OCI-LY7 (cell line): ENCODE data around the gene NELFCD. TPM values are rescaled to one million over a fixed set of nuclear protein-coding genes. Genes with fewer than 3 reads are reported as not detected.

ENCODE experiments used
- BruUV-seq: library from RNA; stranded (reverse); fragments of 400-500 nt; replicated peaks from 2 replicates; lab custom pipeline; 2021; lab: Mats Ljungman, UMichigan
- CTCF ChIA-PET: fragments of 300-600 bp; sonication (Branson Sonifier 250); formaldehyde crosslinking; loops from one replicate; lab custom pipeline; 2022; ENCODE audit warnings: antibody characterized with exemption; ENCODE audit not compliant: unreplicated experiment; lab: Charles Lee
- POLR2A ChIA-PET: fragments of 300-600 bp; sonication (Branson Sonifier 250); formaldehyde crosslinking; loops from one replicate; lab custom pipeline; 2022; ENCODE audit warnings: antibody characterized with exemption; lab: Charles Lee
- DNase-seq: peaks from one replicate; pipeline ENCODE4 v3.0.0-alpha.2; 2015; ENCODE audit warnings: low spot score
- H2AFZ ChIP-seq: fragments of 200-600 bp; sonication (generic), shearing (Covaris generic); 2 replicates; pipeline ENCODE4 v1.6.1; 2014; ENCODE audit warnings: mild to moderate bottlenecking, antibody characterized with exemption, low read length, moderate library complexity
- H3K27ac ChIP-seq: fragments of 200-600 bp; sonication (generic); 2 replicates; pipeline ENCODE4 v1.5.1; 2014; ENCODE audit warnings: mixed run types, low read depth, mild to moderate bottlenecking, moderate library complexity, low read length, inconsistent platforms; ENCODE audit not compliant: poor library complexity, severe bottlenecking
- H3K36me3 ChIP-seq: fragments of 200-600 bp; sonication (generic); 2 replicates; pipeline ENCODE4 v1.6.1; 2014; ENCODE audit warnings: mild to moderate bottlenecking, antibody characterized with exemption, low read length, moderate library complexity, mixed read lengths; ENCODE audit not compliant: insufficient read depth
- H3K4me1 ChIP-seq: fragments of 200-600 bp; sonication (generic); 2 replicates; pipeline ENCODE4 v1.5.1; 2014; ENCODE audit warnings: mild to moderate bottlenecking, low read length; ENCODE audit not compliant: insufficient read depth, poor library complexity, severe bottlenecking
- H3K4me2 ChIP-seq: fragments of 200-600 bp; sonication (generic); 2 replicates; pipeline ENCODE4 v1.6.1; 2014; ENCODE audit warnings: mild to moderate bottlenecking, low read length
- H3K4me3 ChIP-seq: fragments of 200-600 bp; sonication (generic); 2 replicates; pipeline ENCODE4 v1.5.1; 2014; ENCODE audit warnings: mild to moderate bottlenecking, low read depth, low read length; ENCODE audit not compliant: poor library complexity, severe bottlenecking
- H3K79me2 ChIP-seq: fragments of 200-600 bp; sonication (generic); 2 replicates; pipeline ENCODE4 v1.6.1; 2016; ENCODE audit warnings: low read depth, mild to moderate bottlenecking, low read length, moderate library complexity, mixed read lengths; ENCODE audit not compliant: insufficient read depth
- H3K9me2 ChIP-seq: fragments of 200-600 bp; sonication (generic); 2 replicates; pipeline ENCODE4 v1.6.1; 2016; ENCODE audit warnings: mild to moderate bottlenecking, low read length, mixed read lengths; ENCODE audit not compliant: insufficient read depth
- H3K9me3 ChIP-seq: fragments of 200-600 bp; sonication (generic); 2 replicates; pipeline ENCODE4 v1.6.1; 2014; ENCODE audit warnings: mild to moderate bottlenecking, mixed run types, low read length, mixed read lengths
- H4K20me1 ChIP-seq: fragments of 200-600 bp; sonication (generic); 2 replicates; pipeline ENCODE4 v1.6.1; 2014; ENCODE audit warnings: mild to moderate bottlenecking, antibody characterized with exemption, low read length, moderate library complexity, mixed read lengths; ENCODE audit not compliant: insufficient read depth
- CTCF ChIP-seq: fragments of 200-600 bp; sonication (generic); conservative IDR thresholded peaks from 2 replicates; pipeline ENCODE4 v1.5.1; 2014; ENCODE audit warnings: mild to moderate bottlenecking, antibody characterized with exemption, low read length, moderate library complexity, mixed read lengths
- EZH2phosphoT487 ChIP-seq: fragments of 200-600 bp; sonication (generic); IDR thresholded peaks from 2 replicates; pipeline ENCODE4 v1.6.1; 2018; ENCODE audit warnings: low read depth, borderline replicate concordance, mild to moderate bottlenecking, mixed run types, antibody characterized with exemption, low read length, moderate library complexity, mixed read lengths
- intact Hi-C: fragments of 100-400 bp; cut with micrococcal nuclease; formaldehyde crosslinking; loops from one replicate; pipeline ENCODE4 v1.10.0; 2022; ENCODE audit not compliant: unreplicated experiment
- total RNA-seq, 2 experiments: library from RNA; depleted of rRNA in 1 of 2; stranded (reverse); fragments of >200 nt in 1 of 2; shearing (Covaris generic) in 1 of 2; gene quantifications; 2 replicates each; pipeline ENCODE4 v1.2.3, GENCODE V29; 2014 to 2022

NELFCD gene
- total RNA-seq, 2 experiments from 2014 or later: 90.7 to 143 TPM

- no peak overlapping the region for H3K4me3 ChIP-seq
- TF ChIP-seq CTCF (no peak), EZH2phosphoT487 (no peak)
- ChIA-PET POLR2A (interaction anchor here (1.0 to 2.8 kb wide), 3 partner anchors 10 to 51 kb away, joined by 3 to 13 read pairs (median 5); partner anchors contain the start of gene NELFCD), CTCF (no interaction called here)
- DNase-seq: no peak
- H3K4me1 ChIP-seq: peaks cover 11% of the 10 kb centered on the region
- intact Hi-C loops: no loop called here
- H3K27ac ChIP-seq: no peak overlapping the region
- H3K36me3 ChIP-seq: peaks cover 100% of the 10 kb centered on the region
- H4K20me1 ChIP-seq: peaks cover 7% of the 10 kb centered on the region; the same call in 1 of the 2 replicates
- no peaks in the 10 kb centered on the region for H3K9me2 ChIP-seq
- no peaks in the 10 kb centered on the region for H3K79me2 ChIP-seq
- BruUV-seq: no TSS peak
- no peak overlapping the region for H3K4me2 ChIP-seq
- no peaks in the 10 kb centered on the region for H3K9me3 ChIP-seq
- no peak overlapping the region for H2AFZ ChIP-seq
Observed at GRCh38 chr20:58992911-58993310, 11.9 kb downstream of the NELFCD start.

- DNase-seq: no peak
- ChIA-PET CTCF (interaction anchor here (1.0 kb wide), 1 partner anchor 11 kb away, joined by 5 read pairs; no protein-coding TSS in a partner anchor), POLR2A (interaction anchor here (1.0 to 2.8 kb wide), 3 partner anchors 10 to 50 kb away, joined by 3 to 13 read pairs (median 5); partner anchors contain the start of gene NELFCD)
- intact Hi-C loops: no loop called here
- H3K36me3 ChIP-seq: peaks cover 99% of the 10 kb centered on the region
- H4K20me1 ChIP-seq: peaks cover 7% of the 10 kb centered on the region; the same call in 1 of the 2 replicates
- BruUV-seq: no TSS peak
- peak overlapping the region; percentile 18 for H3K27ac ChIP-seq
- no peak overlapping the region for H3K4me3 ChIP-seq
- H3K9me2 ChIP-seq: no peaks in the 10 kb centered on the region
- no peak overlapping the region for H2AFZ ChIP-seq
- H3K9me3 ChIP-seq: no peaks in the 10 kb centered on the region
- H3K79me2 ChIP-seq: no peaks in the 10 kb centered on the region
- no peak overlapping the region for H3K4me2 ChIP-seq
- TF ChIP-seq EZH2phosphoT487: no peak
- TF ChIP-seq CTCF: no peak
- peaks cover 11% of the 10 kb centered on the region for H3K4me1 ChIP-seq
Observed at GRCh38 chr20:58993332-58994248, 12.5 kb downstream of the NELFCD start.
